Measurements from ENCODE around the gene RAB2B.

GRCh38 chr14:21455592-21455911, 21.2 kb downstream of the RAB2B start:
- TF ChIP-seq POLR2AphosphoS5 (IDR thresholded peaks at IDR 0.05; ENCODE audit: low read depth, low read length) (no peak), FOXP2 (optimal IDR thresholded peaks at IDR 0.05; ENCODE audit: borderline replicate concordance, extremely low read depth, extremely low read length, insufficient read depth) (no peak)
